GM21717 (cell line): ENCODE measurements around the gene BOD1L1.

Source experiments
- ATAC-seq: cut with Tn5 transposase; IDR thresholded peaks from one replicate; pipeline ENCODE4 v1.9.1; 2021; ENCODE audit warnings: mild to moderate bottlenecking, moderate library complexity; ENCODE audit not compliant: unreplicated experiment

BOD1L1 gene

DNA sequence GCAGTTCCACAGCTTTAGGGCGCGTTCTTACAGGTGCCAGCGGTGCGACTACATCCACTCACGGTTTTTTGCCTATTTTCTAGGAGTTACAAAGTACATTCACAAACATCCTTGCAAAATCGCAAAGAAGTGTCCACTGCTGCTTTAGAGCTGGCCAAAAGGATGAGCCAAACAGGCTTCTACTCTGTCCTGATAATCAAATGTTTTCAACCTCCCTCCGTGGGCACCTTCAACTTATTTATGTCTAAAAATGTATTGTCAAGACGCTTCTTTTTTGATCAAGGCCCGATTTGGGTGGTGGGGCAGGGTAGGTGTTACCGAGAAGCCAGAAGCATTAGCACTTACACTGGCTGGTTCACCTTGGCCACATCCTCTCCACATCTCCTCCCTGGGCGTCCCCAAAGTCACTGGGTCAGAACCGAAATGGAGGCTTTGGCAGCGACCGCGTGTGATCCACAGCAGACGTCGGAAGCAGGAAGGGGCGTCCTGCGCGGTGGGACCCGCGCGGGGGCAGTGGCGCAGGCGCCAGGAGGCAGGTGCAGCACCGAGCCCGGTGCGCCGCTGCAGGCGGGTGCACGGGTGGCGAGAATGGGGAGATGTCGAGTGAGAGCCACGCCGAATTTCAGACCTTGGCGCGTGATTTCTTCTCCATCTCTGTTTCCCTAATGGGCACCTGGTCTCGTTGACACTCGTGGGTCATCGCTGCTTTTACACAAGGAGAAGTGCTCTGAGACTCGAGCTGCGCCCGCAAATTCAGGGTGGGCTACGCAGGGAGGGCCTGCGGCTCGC, 100.1 kb downstream of the BOD1L1 start:
- no peak for ATAC-seq

DNA sequence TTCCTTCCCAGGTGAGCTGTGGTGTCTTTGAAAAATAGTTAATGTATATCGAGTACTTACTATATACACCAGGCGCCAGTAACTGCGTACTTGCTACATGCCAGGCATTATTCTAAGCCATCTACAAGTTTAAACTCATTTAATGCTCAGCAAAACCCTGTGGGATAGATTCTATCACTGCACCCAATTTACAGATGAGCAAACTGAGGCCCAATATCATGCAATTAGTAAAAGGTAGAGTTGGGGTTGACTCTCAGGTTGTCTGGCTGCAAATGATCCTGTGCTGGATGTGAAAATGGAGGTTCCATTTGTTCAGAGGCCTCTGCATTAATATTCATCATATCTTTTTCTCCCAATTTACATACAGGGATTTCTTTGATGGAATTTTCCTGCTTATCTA, 100.9 kb downstream of the BOD1L1 start:
- no peak for ATAC-seq

DNA sequence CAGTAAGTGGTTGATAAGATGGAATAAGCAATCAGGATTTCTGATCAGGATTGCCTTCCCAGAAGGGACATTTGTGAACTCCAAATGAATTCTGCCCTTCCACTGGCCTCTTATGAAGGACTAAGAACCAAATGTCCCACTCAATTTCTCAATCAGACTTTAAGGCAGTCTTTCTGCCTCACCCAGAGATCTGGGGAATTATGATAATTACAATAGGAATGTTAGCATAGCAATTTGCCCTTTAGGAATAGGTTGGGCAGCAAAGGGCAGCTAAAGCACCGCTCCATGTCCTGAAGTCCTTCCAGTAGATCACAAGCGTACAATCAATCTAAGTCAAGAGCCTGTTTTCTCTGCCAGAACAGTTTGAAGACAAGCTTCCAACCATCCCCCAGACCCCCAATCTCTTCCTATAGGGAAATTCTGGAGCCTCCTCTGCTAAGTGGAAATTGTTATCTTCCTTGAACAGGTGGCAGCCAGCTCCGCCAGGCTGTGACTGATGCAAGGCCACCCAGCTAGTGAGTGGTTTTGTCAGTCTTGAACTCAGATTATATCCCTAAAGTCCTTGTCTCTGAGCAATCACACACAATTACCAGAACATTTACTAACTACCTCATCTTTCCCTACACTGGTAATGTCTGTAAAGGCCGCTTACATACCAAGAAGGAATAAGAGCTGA, 101.8 kb downstream of the BOD1L1 start:
- ATAC-seq: no peak

DNA sequence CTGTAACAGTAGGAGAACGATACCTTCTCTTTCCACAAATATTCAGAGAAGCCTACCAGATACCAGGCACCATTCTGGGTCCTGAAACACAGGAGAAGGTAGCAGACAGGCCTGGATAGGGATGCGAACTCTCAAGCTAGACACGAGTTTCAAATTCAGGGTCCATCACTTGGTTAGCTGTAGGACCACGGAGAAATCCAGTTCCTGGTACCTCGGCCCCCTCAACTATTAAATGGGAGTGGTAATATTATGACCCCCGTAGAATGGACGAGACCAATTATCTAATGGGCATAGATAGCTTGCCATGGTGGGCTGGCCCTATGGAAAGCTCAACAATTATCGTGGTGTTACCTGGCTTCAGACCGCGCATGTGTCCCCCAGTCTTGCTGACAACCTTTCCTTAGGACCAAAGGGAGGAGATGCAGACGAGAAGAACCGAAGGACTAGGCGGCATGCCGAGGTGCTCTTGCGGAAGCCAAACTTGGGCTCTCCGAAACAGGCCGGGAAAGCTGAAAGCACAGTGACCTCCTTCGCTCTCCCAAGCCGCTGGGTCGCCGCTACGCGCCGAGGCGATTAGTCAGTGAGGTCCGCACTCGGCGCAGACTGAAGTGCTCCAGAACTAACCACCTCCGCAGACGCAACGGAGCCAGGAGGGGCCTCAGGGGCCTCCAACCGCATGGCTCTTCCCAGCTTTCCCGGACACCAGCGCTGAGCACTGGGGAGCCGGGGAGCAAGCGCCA, 102.9 kb downstream of the BOD1L1 start:
- ATAC-seq: no peak

DNA sequence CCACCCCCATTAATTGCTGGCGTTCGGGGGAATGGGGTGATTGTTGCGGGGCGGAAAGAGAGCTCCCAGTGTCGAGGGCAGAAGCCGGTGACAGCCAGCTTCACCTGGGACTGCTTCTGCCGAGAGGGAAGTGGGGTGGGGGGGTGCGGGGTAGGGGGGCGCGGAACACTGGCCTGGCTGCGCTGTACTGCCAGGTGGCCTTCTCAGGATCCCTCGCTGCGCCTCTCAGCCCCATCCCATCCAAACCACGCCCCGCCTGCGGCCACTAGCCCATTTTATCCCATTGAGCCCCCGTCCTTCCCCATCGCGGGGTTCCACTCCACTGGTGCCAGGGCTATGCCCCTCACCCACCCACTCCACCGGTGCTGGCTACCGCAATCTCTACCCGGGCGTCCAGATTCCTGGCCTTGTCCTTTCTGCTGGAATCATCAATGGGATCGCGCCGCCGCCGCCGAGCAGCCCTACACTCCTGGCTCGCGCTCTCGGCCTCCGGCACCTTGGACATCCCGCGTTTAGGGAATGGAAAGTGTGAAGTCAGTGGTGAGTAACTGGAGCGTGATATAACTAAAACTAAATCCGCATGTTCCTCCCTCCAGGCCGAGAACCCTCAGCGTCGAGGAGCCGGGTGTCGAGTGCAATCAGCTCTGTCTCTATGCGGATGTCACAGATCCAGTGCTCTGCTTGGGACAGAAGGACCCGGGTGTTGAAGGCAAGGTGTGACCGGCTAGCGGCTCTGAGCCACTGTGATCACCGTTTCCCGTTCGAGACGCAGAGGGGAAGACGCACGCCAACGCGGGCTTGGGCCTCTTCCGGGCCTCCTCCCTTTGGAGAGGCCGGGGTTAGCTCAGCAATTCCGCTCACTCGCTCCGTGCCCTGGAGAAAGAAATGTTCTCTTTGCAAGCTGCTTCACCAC, 103.7 kb downstream of the BOD1L1 start:
- no peak for ATAC-seq

DNA sequence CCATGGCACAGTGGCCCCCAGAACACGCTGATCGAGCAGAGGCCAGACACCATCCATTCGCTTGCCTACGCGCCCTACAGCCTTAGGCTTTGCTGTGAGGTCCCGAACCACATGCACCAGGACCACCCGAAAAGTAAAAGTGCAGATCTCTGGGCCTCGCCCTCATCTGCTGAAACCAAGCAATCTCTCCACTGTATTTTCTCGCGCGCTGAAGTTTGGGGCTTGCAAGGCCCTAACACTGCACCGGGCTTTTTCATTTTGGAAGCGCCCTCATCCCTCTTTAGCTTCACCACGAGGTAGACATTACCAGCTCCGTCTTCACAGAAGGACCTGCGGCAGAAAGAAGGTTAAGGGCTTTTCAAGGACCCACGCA, 104.4 kb downstream of the BOD1L1 start:
- no peak for ATAC-seq

DNA sequence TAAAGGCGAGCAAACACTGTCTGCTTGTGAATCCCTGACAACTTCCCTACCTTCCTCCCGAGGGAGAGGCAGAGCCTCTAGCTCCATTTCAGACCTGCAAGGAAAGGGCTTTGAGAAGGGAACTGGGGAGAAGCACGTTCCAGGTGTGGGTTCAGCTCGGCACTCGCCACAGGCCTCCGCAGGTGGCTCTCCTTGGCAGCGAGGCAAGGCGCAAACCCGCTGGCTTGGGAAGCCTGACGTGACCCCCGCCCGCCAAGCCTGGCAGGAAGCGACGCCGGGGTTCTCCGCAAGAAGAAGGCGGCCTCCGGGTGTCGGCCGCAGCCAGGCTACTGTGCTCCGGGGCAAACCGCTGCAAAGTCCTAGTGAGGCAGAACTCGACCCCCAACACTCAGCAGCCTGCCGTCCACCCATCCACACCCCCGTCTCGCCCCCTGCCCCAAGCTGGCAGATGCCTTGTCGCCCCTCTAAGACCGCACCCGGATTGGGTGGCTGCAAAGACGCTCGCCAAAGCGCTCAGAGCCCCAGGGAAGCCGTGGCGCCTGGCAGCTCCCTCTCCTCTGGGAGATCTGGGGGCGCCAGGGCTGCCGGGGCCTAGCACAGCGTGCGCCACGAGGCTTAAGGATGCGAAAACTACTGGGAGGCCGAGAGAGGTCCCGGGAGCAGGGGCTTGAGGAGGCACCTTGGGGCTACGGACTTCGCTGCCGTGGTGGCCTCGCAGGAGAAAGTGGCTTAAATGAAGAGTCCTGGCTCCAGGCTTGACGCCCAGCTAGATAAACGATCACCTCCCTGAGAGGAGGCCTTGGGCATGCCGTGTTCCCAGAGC, 105.0 kb downstream of the BOD1L1 start:
- ATAC-seq: no peak

DNA sequence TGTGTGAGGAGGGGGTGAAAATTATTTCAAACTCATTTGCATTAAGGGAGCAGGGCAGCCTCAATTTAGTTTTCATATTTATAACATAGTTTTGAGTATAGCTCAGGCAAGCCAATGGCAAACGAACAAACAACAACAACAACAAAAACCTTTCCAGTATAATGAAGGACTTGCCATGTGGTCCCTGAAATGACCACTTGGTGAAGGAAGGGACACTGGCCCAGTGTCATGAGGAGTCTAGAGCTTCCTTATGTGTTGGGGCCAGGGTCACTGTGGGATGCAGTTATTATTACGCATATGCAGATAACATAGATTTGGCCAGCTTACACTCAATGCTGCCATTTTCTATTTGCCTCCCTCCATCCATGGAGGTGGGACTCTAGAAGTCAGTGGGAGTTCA, 106.5 kb downstream of the BOD1L1 start:
- ATAC-seq: no peak
